H1 (cell line): Measurements from ENCODE around the gene BLOC1S3. TPM values are rescaled to one million over a fixed set of nuclear protein-coding genes. Genes with fewer than 3 reads are reported as not detected.

Experiments used
- CTCF ChIA-PET: fragments of 300-600 bp; sonication (Branson Sonifier 250); formaldehyde crosslinking; loops from one replicate; lab custom pipeline; 2021; ENCODE audit not compliant: partially characterized antibody; lab: Charles Lee
- POLR2A ChIA-PET: fragments of 300-600 bp; sonication (Branson Sonifier 250); formaldehyde crosslinking; loops from one replicate; lab custom pipeline; 2021; ENCODE audit warnings: inconsistent platforms; ENCODE audit not compliant: partially characterized antibody; lab: Charles Lee
- DNase-seq, 2 experiments: peaks; one replicate each; pipeline versions ENCODE4 v3.0.0 to v3.0.0-alpha.2; 2010 to 2022; ENCODE audit warnings: low spot score in 2 of 2, low read depth in 1 of 2, mixed read lengths in 1 of 2
- FAIRE-seq: peaks from 2 replicates; lab custom pipeline; 2011; peaks lifted over from hg19 to GRCh38; lab: Jason Lieb, UNC
- H2AFZ ChIP-seq: 2 replicates; pipeline ENCODE4 v1.8.1; 2012; ENCODE audit warnings: low read length, inconsistent platforms
- H2AK5ac ChIP-seq: 2 replicates; pipeline ENCODE4 v1.6.1; 2013; ENCODE audit warnings: low read depth, low read length
- H2BK120ac ChIP-seq: replicated peaks from 2 replicates; pipeline ENCODE3; 2013; ENCODE audit warnings: low read depth, low read length, inconsistent platforms
- H2BK12ac ChIP-seq: 2 replicates; pipeline ENCODE4 v1.6.1; 2013; ENCODE audit warnings: low read depth, low read length
- H2BK15ac ChIP-seq: 2 replicates; pipeline ENCODE4 v1.6.1; 2013; ENCODE audit warnings: low read length
- H2BK20ac ChIP-seq: 2 replicates; pipeline ENCODE4 v1.6.1; 2013; ENCODE audit warnings: low read length
- H2BK5ac ChIP-seq: 2 replicates; pipeline ENCODE4 v1.6.1; 2013; ENCODE audit warnings: low read depth, low read length
- H3K14ac ChIP-seq: 2 replicates; pipeline ENCODE4 v1.6.1; 2013; ENCODE audit warnings: inconsistent platforms; ENCODE audit not compliant: insufficient read length
- H3K18ac ChIP-seq: 2 replicates; pipeline ENCODE4 v1.6.1; 2013; ENCODE audit warnings: low read length; ENCODE audit errors: extremely low read depth
- H3K23ac ChIP-seq: 2 replicates; pipeline ENCODE4 v1.6.1; 2013; ENCODE audit warnings: inconsistent platforms; ENCODE audit not compliant: insufficient read length
- H3K23me2 ChIP-seq: 2 replicates; pipeline ENCODE4 v1.6.1; 2013; ENCODE audit warnings: low read depth, low read length
- H3K27ac ChIP-seq: 2 replicates; pipeline ENCODE4 v1.6.1; 2011; ENCODE audit warnings: low read depth, low read length, inconsistent platforms
- H3K27me3 ChIP-seq, 4 experiments: replicated peaks in 1 of 4; 1 replicate in 1 of 4; 2 replicates in 3 of 4; pipeline versions ENCODE4 v1.6.1 to v1.8.1; 2011 to 2013; ENCODE audit warnings: low read length in 3 of 4, mild to moderate bottlenecking in 3 of 4, inconsistent platforms in 2 of 4, mixed read lengths in 2 of 4, moderate library complexity in 1 of 4; ENCODE audit not compliant: control insufficient read depth in 3 of 4, insufficient read depth in 3 of 4; ENCODE audit errors: extremely low read depth in 1 of 4
- H3K36me3 ChIP-seq, 4 experiments: 2 replicates each; pipeline versions ENCODE4 v1.6.1 to v1.8.1; 2011 to 2013; ENCODE audit warnings: mild to moderate bottlenecking in 4 of 4, low read length in 3 of 4, moderate library complexity in 2 of 4, control low read depth in 1 of 4, inconsistent platforms in 1 of 4; ENCODE audit not compliant: insufficient read depth in 4 of 4, control insufficient read depth in 2 of 4
- H3K4ac ChIP-seq: replicated peaks from 2 replicates; pipeline ENCODE3; 2013; ENCODE audit warnings: low read length, low read depth, mixed read lengths, inconsistent platforms; ENCODE audit not compliant: insufficient read length
- H3K4me1 ChIP-seq, 4 experiments: replicated peaks in 1 of 4; 1 replicate in 1 of 4; 2 replicates in 3 of 4; pipeline versions ENCODE4 v1.6.1 to v1.8.1; 2011 to 2013; ENCODE audit warnings: low read length in 3 of 4, inconsistent platforms in 2 of 4, mixed read lengths in 1 of 4; ENCODE audit not compliant: insufficient read depth in 4 of 4, control insufficient read depth in 3 of 4
- H3K4me2 ChIP-seq, 2 experiments: 2 replicates each; pipeline versions ENCODE4 v1.6.1 to v1.8.1; 2011 to 2013; ENCODE audit warnings: low read depth in 2 of 2, low read length in 2 of 2, control low read depth in 1 of 2, inconsistent platforms in 1 of 2, mild to moderate bottlenecking in 1 of 2; ENCODE audit not compliant: insufficient read depth in 1 of 2
- H3K4me3 ChIP-seq, 4 experiments: fragments of 200-600, 300-600 bp in 1 of 4; sonication (generic), shearing (Covaris generic), sonication (Bioruptor Twin) in 1 of 4; 2 replicates each; pipeline versions ENCODE4 v1.5.1 to v1.8.1; 2011 to 2016; ENCODE audit warnings: low read length in 4 of 4, low read depth in 3 of 4, control low read depth in 2 of 4, inconsistent platforms in 2 of 4, mild to moderate bottlenecking in 2 of 4, mixed read lengths in 1 of 4, moderate library complexity in 1 of 4; ENCODE audit not compliant: insufficient read depth in 2 of 4; ENCODE audit errors: extremely low read depth in 1 of 4
- H3K56ac ChIP-seq: replicated peaks from 2 replicates; pipeline ENCODE3; 2013; ENCODE audit warnings: low read depth, mild to moderate bottlenecking, mixed read lengths, low read length, inconsistent platforms; ENCODE audit not compliant: insufficient read length
- H3K79me1 ChIP-seq: 2 replicates; pipeline ENCODE4 v1.6.1; 2013; ENCODE audit warnings: low read depth, low read length, control low read depth
- H3K79me2 ChIP-seq, 2 experiments: 2 replicates each; pipeline versions ENCODE4 v1.6.1 to v1.8.1; 2012 to 2013; ENCODE audit warnings: low read length in 2 of 2, mild to moderate bottlenecking in 2 of 2, inconsistent platforms in 1 of 2; ENCODE audit not compliant: insufficient read depth in 2 of 2, control insufficient read depth in 1 of 2
- H3K9ac ChIP-seq, 4 experiments: replicated peaks in 1 of 4; 1 replicate in 1 of 4; 2 replicates in 3 of 4; pipeline versions ENCODE4 v1.6.1 to v1.8.1; 2011 to 2013; ENCODE audit warnings: low read depth in 3 of 4, low read length in 3 of 4, control low read depth in 2 of 4, mild to moderate bottlenecking in 2 of 4, moderate library complexity in 2 of 4, inconsistent platforms in 1 of 4; ENCODE audit errors: extremely low read depth in 1 of 4
- H3K9me3 ChIP-seq, 2 experiments: 2 replicates each; pipeline versions ENCODE4 v1.6.1 to v1.8.1; 2012 to 2013; ENCODE audit warnings: mild to moderate bottlenecking in 2 of 2, moderate library complexity in 2 of 2, control low read depth in 1 of 2, inconsistent platforms in 1 of 2, low read depth in 1 of 2, low read length in 1 of 2, mixed read lengths in 1 of 2; ENCODE audit not compliant: insufficient read depth in 2 of 2
- H4K20me1 ChIP-seq, 2 experiments: replicated peaks in 1 of 2; 2 replicates each; pipeline versions ENCODE3 to v1.8.1; 2011 to 2013; ENCODE audit warnings: inconsistent platforms in 2 of 2, low read length in 2 of 2, mild to moderate bottlenecking in 1 of 2; ENCODE audit not compliant: insufficient read depth in 2 of 2, control insufficient read depth in 1 of 2
- H4K5ac ChIP-seq: 2 replicates; pipeline ENCODE4 v1.6.1; 2013; ENCODE audit warnings: low read length, low read depth, mixed read lengths, inconsistent platforms; ENCODE audit not compliant: insufficient read length
- H4K8ac ChIP-seq: 2 replicates; pipeline ENCODE4 v1.8.0; 2013; ENCODE audit warnings: mild to moderate bottlenecking, moderate library complexity, low read length, inconsistent platforms; ENCODE audit not compliant: insufficient read depth; ENCODE audit errors: extremely low read depth
- H4K91ac ChIP-seq: replicated peaks from 2 replicates; pipeline ENCODE3; 2013; ENCODE audit warnings: low read length, mixed read lengths, inconsistent platforms; ENCODE audit not compliant: insufficient read length
- BACH1 ChIP-seq: IDR thresholded peaks from 2 replicates; pipeline ENCODE4 v1.6.1; 2012; ENCODE audit warnings: low read length, improper control_type of control experiment
- CBX5 ChIP-seq: fragments of 300-800, 300-1000 bp; sonication (generic); IDR thresholded peaks from 2 replicates; pipeline ENCODE4 v1.7.1; 2016; ENCODE audit warnings: antibody characterized with exemption, low read length, low read depth
- GABPA ChIP-seq: IDR thresholded peaks from 2 replicates; pipeline ENCODE4 v1.6.1; 2011; ENCODE audit warnings: mild to moderate bottlenecking, low read length, moderate library complexity, borderline replicate concordance; ENCODE audit not compliant: insufficient read depth
- KDM1A ChIP-seq: fragments of 200-600, 300-600 bp; sonication (generic); IDR thresholded peaks from 2 replicates; pipeline ENCODE4 v1.7.1; 2016; ENCODE audit warnings: mild to moderate bottlenecking, low read length, borderline replicate concordance
- MAFK ChIP-seq: IDR thresholded peaks from 2 replicates; pipeline ENCODE4 v1.6.1; 2012; ENCODE audit warnings: low read depth, mild to moderate bottlenecking, improper control_type of control experiment, low read length
- WGBS, 2 experiments: shearing (Covaris generic) in 1 of 2; methylation state at CpG; one replicate each; pipeline versions ENCODE4 v1.1.6 to v1.1.7; 2013 to 2015; ENCODE audit warnings: low lambda C conversion rate in 2 of 2, mixed read lengths in 2 of 2, inconsistent platforms in 1 of 2, low coverage in 1 of 2, missing lambda C conversion rate in 1 of 2; ENCODE audit not compliant: insufficient replicate concordance in 2 of 2, insufficient coverage in 1 of 2, insufficient read length in 1 of 2; ENCODE audit errors: extremely low coverage in 1 of 2, missing lambda C conversion rate in 1 of 2; 5-methylcytosine and 5-hydroxymethylcytosine counted together
- polyA plus RNA-seq, 7 experiments: library from polyadenylated mRNA; depleted of rRNA in 3 of 7; stranded (reverse) in 5 of 7; unstranded in 2 of 7; fragments of >200 nt in 5 of 7; fragments of 200-250 nt in 2 of 7; gene quantifications; 1 replicate in 5 of 7; 2 replicates in 1 of 7; 4 replicates in 1 of 7; pipeline versions ENCODE4 v1.2.1 to v1.2.3, GENCODE V29; 2011 to 2013; ENCODE audit warnings: missing spikeins in 2 of 7, mixed read lengths in 2 of 7
- total RNA-seq: library from RNA; stranded (reverse); fragmentation: NEBNext Ultra II Directional; extraction: Animal tissue kit (Norgen Biotek cat#: 25700); gene quantifications from 2 replicates; pipeline ENCODE4 v1.2.1, GENCODE V29; 2021

The BLOC1S3 gene
- total and polyA plus RNA-seq, 2 of the 8 experiments (the other 6 are each of a cell fraction or from before 2014, with no cell fraction given), result 6.0 to 6.1 TPM

- no peak overlapping the region for H3K56ac ChIP-seq
- WGBS, 2 experiments, result 59% methylated on average over 4 of the region's 4 CpGs; no CpG with 5 or more reads in 1 of the 2 experiments
- H2BK15ac ChIP-seq, result no peak overlapping the region; the same call in 1 of the 2 replicates
- no peak overlapping the region for H4K8ac ChIP-seq
- no peak for TF ChIP-seq KDM1A
- TF ChIP-seq BACH1, result no peak
- peak; percentile 62; the same call in 1 of the 2 replicates for TF ChIP-seq MAFK
- no peak for TF ChIP-seq GABPA
- no peak for TF ChIP-seq CBX5
- DNase-seq (no peak), FAIRE-seq (no peak)
- H3K79me2 ChIP-seq, result no peaks in the 10 kb centered on the region
- ChIA-PET POLR2A (interaction anchor here (0.9 kb wide), 1 partner anchor 36 kb away, joined by 3 read pairs; no protein-coding TSS in a partner anchor), CTCF (interaction anchor here (0.7 to 3.5 kb wide), 5 partner anchors 10 to 31 kb away, joined by 3 to 14 read pairs (median 3); no protein-coding TSS in a partner anchor)
- H3K18ac ChIP-seq, result no peak overlapping the region; the same call in 1 of the 2 replicates
- H3K36me3 ChIP-seq, result no peaks in the 10 kb centered on the region; a peak in 1 of 8 replicates
- no peaks in the 10 kb centered on the region for H4K20me1 ChIP-seq
- H2BK120ac ChIP-seq, result no peak overlapping the region
- H3K79me1 ChIP-seq, result no peaks in the 10 kb centered on the region
- H4K5ac ChIP-seq, result no peak overlapping the region
- H3K14ac ChIP-seq, result no peak overlapping the region
- H2BK5ac ChIP-seq, result no peak overlapping the region
- no peak overlapping the region for H2BK20ac ChIP-seq
- peak overlapping the region; percentile 27; the same call in 1 of the 2 replicates for H2BK12ac ChIP-seq
- H2AFZ ChIP-seq, result no peak overlapping the region
- H3K9me3 ChIP-seq, result no peaks in the 10 kb centered on the region; a peak in 1 of 4 replicates
- peak overlapping the region; percentile 82 to 94; a peak in 3 of 4 replicates for H3K4me2 ChIP-seq
- 0 out of 2 replicates have a peak overlapping the region, but pooled peaks have one; percentile 53 for H2AK5ac ChIP-seq
- no peak overlapping the region for H4K91ac ChIP-seq
- peak overlapping the region in 2 of 4 experiments; percentile 34 to 64; a peak in 3 of 8 replicates for H3K4me3 ChIP-seq
- H3K4ac ChIP-seq, result no peak overlapping the region
- peaks cover 17% of the 10 kb centered on the region; the same call in 1 of the 2 replicates for H3K23me2 ChIP-seq
- no peak overlapping the region for H3K9ac ChIP-seq
- no peak overlapping the region for H3K27ac ChIP-seq
- no peak overlapping the region for H3K23ac ChIP-seq
- peaks cover 0 to 13% (median 8%) of the 10 kb centered on the region in 4 experiments; a peak in 5 of 7 replicates for H3K4me1 ChIP-seq
- H3K27me3 ChIP-seq, result peaks cover 14 to 44% (median 37%) of the 10 kb centered on the region in 4 experiments
Measured at GRCh38 chr19:45218426-45218825, 39.8 kb downstream of the BLOC1S3 start.
